ENCODE measurements around the gene CARD6.
A peak's percentile ranks its signal among the peaks of the same experiment; 100 is the strongest.
"Not testable (repeated sequence)": the region's sequence is repeated elsewhere in the genome, so short reads cannot be mapped to it uniquely, and the experiment has no call there.

Gene CARD6

DNA sequence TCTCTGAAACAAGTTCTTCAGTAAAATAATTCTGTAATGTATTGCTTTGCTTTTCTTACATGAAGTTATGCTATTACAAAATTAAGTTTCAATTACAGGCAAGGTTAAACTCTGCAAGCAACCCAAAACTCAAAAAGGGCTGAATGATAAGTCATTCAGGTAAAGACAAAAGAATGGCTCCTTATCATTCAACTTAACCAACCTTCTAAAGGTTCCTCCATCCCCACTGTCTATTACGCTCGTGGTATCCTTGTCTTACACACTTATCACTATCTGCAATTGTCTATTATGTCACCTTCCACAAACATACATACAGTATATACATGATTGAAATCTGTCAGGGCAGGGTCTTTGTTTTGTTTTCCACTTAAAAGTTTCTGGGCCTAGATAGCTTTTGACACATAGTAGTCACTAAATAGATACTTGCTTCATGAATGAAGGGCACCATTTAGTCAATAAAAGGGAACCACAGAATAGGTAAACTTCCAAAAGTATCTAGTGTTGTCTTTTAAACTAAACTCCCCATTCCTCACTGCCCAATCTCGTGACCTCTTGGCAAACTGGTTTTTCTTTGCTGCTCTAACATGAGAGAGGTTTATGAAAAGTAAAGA lies 13.0 kb upstream of the CARD6 start:
- DNase-seq = no peak

DNA sequence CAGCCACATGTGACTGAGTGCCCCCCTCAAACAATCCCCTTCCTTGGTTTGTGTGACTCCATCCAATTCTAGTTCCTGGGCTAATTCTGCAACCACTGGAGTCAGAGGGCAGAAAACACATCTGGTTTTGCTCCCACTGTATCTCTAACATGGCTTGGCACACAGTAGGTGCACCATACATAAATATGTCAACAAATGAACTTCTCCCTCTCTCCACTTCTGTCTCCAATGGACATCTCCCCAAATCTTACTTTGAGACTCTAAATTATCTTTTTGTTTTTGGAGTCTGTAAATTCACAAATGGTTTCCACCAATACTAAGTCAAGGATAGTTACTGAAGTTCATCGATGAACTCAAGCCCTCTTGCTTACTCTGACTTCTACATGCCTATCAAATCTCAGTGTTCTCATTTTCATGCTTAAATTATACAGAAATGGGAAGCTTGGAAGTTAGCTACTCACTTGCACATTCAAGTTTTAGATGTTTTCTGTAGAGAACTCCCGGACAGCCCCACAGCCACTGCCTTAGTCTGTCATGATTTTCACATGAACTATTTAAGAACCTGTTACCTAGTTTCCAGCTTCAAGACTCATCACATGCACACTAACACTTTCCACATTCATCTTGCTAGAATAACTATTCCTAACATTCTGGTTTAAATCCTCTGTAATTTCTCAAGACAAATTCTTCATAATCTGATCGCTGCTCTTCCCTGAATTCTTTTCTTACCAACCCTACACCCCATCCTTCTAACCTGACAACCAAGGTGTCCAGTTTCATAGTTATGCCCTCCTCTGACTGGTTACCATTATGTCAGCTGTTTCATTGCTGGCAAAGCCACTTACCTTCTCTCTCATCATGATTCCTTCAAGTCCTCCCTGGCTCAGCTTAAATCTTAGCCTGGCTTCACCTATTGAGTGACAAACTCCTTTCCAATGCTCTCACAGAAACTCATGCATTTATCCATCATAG lies 12.2 kb upstream of the CARD6 start:
- DNase-seq = no peak

DNA sequence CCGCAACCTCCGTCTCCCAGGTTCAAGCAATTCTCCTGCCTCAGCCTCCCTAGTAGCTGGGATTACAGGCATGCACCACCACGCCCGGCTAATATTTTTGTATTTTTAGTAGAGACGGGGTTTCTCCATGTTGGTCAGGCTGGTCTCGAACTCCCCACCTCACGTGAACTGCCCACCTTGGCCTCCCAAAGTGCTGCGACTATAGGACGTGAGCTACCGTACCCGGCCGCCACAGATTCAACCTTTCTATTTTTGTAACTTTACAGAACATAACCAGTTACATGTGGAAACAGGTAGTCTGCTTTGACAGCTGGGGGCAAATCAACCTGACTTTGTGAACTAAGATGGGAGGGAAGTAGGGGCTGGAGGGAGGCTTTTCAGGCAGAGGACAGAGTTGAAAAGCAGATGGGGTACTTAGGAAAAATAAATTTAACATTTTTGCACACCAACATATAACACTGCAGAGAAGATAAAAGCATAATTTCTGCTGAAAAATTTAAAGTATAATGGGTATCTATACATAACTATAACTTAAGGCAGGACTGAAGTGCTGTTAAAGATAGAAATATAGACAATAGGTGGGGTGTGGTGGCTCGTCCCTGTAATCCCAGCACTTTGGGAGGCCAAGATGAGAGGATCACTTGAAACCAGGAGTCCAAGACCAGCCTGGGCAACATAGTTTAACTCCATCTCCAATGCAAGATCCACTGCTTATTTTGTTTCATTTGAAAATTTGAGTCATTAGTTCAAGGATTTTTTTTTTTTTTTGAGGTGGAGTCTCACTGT lies 11.2 kb upstream of the CARD6 start:
- DNase-seq = no peak

DNA sequence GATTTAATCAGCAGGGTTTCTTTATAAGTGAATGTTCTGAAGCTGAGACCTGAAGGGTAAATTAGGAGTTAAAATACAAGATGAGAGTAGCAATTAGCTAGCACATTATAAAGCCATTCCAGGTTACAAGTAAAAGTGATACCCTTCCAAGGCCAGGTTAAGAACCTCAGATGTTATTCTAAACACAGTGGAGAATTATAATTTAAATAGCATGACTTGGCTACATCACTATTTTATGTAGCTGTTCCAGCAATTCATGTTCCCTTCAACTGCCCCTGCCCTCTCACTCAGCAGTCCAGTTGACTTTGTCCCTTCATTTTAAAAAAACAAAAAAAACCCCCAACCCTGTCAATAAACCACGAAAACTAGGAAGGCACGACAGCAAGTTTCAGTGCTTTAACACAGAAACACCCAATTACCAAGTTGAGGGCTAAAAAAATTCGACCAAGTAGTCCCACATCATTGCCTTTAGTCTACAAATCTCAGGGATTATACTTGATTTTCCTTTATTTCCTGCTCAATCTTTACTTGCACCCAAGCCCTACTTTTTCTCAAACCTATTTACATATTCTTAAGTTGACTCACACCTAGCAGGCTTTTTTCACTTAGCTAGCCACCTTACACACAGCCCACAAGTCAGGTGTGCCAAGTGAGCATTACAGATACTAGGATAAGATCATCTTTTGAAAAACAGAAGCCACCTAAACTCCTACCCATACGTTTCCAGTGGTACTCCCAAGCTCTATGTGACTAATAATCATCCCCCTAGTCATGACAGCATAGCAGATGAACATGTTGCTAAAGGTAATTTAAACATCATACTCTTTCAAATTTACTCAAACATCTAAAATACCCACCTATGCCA lies 9.6 kb upstream of the CARD6 start:
- no peak for DNase-seq

DNA sequence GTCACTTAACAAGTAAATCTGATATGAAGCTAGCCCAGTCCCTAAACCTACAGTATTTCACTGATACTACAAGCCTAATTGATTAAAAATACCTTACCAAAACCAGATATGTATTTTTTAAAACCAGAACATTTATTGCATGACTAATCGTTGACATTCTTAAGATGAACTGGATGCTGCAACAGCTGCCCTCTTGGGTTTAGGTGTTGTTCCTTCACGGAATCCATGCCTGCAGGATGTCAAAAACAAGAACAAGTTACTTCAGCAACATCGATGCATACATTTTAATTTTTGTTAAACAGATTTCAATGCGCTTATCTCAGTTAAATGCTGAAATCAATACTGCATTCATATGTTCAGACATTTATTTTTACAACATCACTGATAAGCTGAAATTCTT lies 8.8 kb upstream of the CARD6 start:
- no peak for DNase-seq

DNA sequence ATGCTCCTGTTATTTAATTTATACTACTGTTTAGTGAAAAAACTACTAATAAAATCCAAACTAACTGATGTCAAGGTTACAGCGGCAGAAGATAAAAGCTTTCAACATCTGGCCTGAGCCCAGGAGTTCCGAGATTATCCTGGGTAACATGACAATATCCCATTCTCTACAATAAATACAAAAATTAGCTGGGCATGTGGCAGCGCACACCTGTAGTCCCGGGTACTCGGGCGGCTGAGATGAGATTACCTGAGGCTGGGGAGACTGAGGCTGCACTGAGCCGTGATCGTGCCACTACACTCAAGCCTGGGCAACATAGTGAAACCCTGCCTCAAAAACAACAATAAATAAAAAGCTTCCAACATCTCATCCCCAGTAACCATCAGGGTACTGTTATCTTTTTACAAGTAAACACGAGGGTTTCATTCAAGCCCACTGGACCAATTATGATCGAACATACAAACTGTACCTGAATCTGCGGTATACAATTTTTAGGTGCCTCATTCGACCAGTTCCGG lies 7.4 kb upstream of the CARD6 start:
- DNase-seq = no peak

DNA sequence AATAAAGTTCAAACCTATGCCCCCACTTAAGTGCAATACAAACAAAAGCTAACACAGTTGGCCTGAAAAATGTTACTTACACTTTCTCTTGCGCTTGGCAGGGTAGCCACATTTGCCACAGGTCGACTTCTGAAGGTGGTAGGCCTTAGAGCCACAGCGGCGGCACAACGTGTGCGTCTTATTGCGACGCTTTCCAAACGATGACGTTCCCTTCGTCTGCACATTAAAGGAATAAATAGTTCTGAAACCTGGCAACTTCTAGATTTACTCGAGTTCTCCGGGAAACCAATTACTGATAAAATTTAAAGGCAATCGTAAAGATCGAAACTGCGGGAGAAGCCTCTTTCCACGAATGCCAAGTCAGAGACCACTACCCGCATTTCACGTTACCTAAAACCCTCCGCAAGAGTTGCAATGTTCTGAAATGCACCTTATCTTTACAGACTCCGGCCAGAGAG lies 6.7 kb upstream of the CARD6 start:
- DNase-seq = no peak

DNA sequence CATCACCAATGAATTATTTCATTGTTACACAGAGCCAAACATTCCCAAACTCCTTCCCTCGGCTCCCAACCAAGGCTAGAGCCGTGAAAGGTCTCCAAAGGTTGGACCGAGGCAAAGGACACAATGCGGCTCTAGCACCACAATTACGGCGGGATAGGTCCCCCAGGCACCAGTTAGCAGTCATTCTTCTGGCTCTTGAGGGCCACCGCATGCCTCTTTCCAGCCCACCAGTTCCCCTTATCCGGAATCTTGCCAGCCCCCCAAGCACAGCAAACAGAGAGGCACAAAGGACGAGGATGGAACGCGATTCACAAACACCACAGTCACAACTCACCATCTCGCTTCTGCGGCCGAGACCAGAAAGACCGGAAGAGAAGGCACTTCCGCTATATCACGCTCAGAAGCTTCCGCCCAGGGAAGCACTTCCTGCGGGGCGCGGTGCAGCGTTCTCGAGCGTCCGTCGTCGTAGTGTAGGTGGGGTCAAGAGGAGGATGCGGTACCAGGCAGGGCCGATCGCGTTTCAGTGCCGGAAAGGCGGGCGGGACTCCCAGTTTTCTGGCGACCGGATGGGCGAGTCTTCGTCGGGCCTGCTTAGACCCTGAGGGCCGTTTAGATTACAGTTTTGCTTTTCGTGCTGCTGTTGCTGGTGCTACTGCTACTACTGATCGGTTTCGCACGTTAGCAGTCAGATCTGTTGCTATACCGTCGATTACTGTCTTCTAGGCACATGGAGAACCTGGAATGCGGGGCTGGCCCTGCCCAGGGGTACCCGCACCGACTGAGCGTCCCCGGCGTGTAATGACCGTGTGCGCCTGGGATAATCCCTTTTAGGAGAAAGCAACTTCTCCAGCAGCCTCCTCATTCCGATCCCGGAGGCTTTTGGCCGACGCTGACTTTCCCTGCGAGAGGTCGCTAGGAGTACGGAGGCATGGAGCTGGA lies 6.0 kb upstream of the CARD6 start, which contains the start of gene RPL37:
TSS of gene RPL37 (minus strand) at position 374 of the 939 bp plus-strand sequence. CDS start at position 337, 37 bp downstream.
- peak; percentile 99 for DNase-seq

DNA sequence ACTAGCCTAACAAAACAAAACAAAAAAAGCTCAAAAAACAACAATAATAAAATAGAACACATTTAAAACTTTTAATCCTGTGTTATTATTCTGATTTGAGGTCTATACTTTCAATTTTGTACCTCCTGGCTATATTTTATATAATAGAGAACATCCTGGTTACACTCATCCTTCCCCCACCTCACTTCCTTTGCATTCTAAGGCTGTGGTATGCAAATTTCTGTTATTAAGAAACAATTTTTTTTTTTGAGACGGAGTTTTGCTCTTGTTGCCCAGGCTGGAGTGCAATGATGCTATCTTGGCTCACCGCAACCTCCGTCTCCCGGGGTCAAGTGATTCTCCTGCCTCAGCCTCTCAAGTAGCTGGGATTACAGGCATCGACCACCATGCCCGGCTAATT lies 3.1 kb upstream of the CARD6 start:
- DNase-seq = no peak

DNA sequence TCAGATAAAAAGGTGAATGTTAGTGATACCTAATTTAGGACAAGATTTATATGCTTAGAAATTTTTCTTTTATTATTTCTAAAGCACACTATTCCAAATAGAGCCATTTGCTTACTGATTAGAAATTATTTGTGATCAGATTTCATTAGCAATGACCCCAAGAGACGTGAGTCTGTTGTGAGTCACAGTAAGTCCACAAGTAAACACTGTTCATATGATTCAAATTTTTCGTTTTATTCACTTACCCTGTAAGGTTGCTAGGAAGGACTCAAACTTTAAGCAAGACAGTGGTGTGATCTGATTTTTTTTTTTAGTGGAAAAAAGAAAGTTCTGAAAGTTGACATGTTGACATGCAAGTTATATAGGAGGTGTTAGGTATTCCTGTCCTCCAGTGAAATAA lies 1.2 kb downstream of the CARD6 start:
- no peak for DNase-seq

DNA sequence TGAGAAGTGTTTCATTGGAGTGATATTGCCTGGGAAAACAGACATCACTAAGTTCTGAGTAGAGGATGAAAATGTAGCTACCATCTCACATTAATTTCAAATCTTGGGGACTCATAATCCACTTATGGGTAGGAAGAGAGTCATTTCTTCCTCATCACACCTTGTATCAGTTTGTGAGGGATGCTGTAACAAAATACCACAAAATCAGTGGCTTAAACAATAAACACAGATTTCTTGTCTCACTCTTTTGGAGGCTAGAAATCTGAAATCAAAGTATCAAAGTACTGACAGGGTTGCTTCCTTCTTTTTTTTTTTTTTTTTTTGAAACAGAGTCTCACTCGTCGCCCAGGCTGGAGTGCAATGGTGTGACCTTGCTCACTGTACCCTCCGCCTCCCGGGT lies 3.4 kb downstream of the CARD6 start:
- DNase-seq = no peak

DNA sequence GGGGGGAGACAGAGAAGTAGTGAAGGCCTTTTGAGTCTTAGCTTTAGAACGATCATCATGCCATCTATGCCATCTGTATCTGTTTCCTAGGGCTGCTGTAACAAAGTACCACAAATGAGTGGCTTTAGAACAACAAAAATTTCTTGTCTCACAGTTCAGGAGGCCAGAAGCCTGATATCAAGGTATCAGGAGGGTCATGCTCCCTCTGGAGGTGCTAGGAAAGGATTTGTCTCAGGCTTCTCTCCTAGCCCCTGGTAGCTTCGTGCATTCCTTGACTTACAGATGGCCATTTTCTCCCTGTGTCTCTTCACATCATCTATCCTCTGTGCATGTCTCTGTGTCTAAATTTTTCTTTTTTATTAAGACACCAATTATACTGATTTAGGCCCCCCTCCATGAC lies 5.2 kb downstream of the CARD6 start:
- DNase-seq = no peak

DNA sequence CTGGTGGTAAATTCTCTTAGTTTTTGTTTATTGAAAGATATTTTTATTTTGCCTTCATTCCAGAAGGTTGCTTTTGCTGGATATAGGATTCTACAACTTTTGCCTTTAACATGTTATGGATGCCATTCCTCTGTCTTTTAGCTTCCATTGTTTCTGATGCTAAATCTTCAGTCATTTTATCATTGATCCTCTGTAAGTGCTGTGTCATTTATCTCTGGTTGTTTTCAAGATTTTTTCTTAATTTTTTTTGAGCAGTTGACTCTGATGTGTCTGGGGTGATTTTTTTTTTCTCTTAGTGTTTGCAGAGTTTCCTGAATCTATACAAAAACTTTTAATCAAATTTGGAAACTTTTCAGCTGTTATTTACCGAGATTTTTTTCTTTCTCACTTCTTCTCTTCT lies 6.4 kb downstream of the CARD6 start:
- no peak for DNase-seq

DNA sequence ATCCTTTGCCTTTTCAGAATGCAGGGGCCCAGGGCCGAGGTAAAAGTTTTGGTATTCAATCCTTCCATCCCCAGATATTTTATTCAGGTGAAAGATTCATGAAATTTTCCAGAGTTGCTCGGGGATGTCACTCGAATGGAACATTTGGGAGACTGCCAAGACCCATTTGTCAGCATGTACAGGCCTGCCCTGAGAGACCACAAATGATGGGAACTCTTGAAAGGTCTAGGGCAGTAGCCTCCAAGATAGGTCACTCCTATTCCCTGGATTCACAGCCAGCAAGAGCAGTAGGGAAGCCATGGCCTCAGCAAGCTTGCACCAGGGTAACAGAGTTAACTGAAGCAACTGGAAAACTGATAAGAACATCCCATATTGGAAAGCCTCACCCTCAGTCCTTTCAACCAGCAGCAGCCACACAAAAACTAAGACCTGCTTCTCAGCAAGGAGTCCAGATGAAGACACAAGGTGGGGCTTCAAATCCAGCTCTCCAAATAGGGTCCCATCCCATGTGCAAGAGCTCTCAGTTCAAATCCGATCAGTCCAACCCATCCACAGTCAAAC lies 12.5 kb downstream of the CARD6 start:
- no peak for DNase-seq

DNA sequence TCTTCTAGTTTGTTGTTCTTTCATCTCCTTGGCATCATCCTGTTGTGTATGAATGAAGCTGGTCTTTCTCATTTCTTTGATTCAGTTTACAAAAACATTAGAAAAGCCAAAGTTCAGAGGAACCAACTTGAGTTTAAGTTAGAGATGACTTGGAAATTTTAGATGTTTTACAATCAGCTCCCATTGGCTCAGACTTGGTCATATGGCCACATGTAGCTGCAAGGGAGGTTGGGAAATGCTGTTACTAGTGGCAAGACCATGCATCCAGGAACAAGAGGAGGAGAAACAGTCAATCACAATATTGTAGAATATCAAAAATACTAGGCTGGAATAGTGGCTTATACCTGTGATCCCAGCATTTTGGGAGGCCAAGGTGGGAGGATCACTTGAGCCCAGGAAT lies 19.5 kb downstream of the CARD6 start:
- DNase-seq = no peak

DNA sequence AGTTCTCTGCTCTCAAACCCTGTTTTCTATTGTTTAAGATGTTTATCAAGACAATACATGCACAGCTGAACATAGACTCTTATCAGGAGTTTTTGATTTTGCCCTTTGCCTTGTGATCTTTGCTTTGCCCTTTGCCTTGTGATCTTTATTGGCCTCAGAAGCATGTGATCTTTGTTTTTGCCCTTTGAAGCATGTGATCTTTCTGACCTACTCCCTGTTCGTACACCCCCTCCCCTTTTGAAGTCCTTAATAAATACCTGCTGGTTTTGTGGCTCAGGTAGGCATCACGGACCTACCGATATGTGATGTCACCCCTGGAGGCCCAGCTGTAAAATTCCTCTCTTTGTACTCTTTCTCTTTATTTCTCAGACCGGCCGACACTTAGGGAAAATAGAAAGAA lies 23.8 kb downstream of the CARD6 start:
- not testable (repeated sequence) for DNase-seq

DNA sequence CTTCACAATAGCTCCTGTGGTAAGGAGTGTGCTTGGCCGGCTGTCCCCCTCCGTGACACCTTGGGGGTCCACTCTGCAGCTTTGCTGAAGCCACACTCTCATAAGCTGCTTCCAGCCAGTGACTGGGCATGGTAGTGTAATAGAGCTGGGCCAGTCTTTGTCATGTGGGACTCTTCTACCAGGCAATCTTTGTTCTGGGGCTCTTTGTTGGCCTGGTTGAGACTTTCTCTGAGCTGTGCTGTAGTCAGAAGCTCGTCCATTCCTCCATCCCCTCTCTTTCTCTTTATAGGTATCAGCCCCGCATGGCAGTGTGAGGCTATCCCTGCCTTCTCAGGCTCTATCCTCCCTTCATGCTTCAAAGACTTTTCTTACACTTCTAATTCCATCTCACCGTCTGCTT lies 25.7 kb downstream of the CARD6 start:
- no peak for DNase-seq

DNA sequence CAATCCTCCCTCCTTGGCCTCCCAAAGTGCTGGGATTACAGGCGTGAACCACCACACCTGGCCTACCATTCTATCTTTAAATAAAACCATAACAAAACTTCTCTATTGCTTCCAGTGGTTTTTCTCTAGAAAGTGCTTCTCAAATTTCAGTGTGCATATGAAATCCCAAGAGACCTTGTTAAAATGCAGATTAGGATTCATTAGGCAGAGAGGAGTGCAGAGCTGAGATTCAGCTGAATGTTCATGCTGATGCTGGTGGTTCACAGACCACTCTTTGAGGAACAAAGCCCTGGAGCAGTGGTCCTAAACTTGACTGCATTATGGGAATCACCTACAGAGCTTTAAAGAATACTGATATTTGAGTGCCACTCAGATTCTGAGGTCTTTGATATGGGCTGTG lies 28.2 kb downstream of the CARD6 start:
- DNase-seq = no peak

DNA sequence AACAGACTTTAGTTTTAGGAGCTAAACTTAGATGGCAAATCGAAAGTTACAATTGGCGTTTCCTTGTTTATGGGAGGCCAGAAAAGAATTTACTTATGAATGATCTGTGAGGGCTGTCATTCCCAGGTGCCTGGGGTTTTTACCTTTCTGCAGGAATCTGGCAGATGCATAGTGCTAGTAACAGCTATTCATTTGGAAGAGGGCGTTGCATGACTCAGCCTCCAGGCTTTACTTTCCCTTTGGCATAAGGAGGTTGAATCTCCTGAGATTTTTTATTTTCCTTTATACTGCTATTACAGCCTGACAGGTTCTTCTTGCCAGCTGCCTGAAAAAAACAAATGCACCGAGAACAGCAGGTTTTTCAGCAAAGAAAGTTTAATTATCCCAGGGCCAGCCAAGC lies 30.0 kb downstream of the CARD6 start:
- no peak for DNase-seq

DNA sequence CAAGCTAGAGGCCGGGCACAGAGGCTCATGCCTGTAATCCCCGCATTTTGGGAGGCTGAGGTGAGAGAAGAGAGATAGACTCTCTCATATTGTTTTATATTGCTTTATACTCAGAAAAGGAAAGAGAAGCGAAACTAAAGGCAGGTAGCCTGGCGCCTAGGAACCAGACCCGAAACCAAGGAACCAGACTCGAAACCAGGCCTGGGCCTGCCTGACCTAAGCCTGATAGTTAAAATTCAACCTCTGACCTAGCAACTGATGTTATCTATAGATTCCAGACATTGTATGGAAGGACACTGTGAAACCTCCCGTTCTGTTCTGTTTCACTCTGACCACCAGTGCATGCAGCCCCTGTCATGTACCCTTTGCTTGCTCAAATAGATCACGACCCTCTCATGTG lies 31.1 kb downstream of the CARD6 start:
- not testable (repeated sequence) for DNase-seq
